ENCODE measurements around the gene KCTD6. TPM values are rescaled to one million over a fixed set of nuclear protein-coding genes. Genes with fewer than 3 reads are reported as not detected.

KCTD6 gene
- total and polyA plus RNA-seq, 2 experiments from 2014 or later: 28.3 to 34.6 TPM

GRCh38 chr3:58536501-58537411 is 44.9 kb downstream of the KCTD6 start, which contains the start of gene ACOX2:
Gene ACOX2 (minus strand): TSS chr3:58537190. CDS start chr3:58535106, 2,084 bp downstream.
- Histone ChIP-seq H3K4me1 (ENCODE audit: insufficient read depth) (no peaks in the 10 kb centered on the region), H3F3A (replicated peaks; ENCODE audit: low read depth) (no peaks in the 10 kb centered on the region), H3K9me2 (ENCODE audit: insufficient read depth) (no peaks in the 10 kb centered on the region), H4K20me1 (replicated peaks; ENCODE audit: insufficient read depth) (no peaks in the 10 kb centered on the region), H3K4me2 (no peak within 1 kb of the TSS), H2AFZ (peak within 1 kb of the TSS; percentile 56; the same call in 1 of the 2 replicates), H3K36me3 (ENCODE audit: insufficient read depth) (no peaks in the 10 kb centered on the region), H3K27ac (ENCODE audit: low read depth) (no peak within 1 kb of the TSS), H3K4me3 (no peak within 1 kb of the TSS), H3K79me2 (replicated peaks; ENCODE audit: insufficient read depth) (no peaks in the 10 kb centered on the region), H3K27me3 (ENCODE audit: insufficient read depth) (no peaks in the 10 kb centered on the region)
- Mint-ChIP-seq H3K27ac (no peak within 1 kb of the TSS), H3K4me3 (no peak within 1 kb of the TSS), H3K27me3 (ENCODE audit: insufficient read depth, low read depth, poor library complexity) (peaks cover 7% of the 10 kb centered on the region), H3K36me3 (ENCODE audit: low read depth) (no peaks in the 10 kb centered on the region), H3K9me3 (no peaks in the 10 kb centered on the region), H3K4me1 (peaks cover 17% of the 10 kb centered on the region)
- TF ChIP-seq ZNF331 (CRISPR knock-in tag; IDR thresholded peaks at IDR 0.05; ENCODE audit: low read depth) (no peak), ETS1 (IDR thresholded peaks at IDR 0.05) (no peak), REST (IDR thresholded peaks at IDR 0.05; ENCODE audit: unreplicated experiment) (no peak), STAT1 (IDR thresholded peaks at IDR 0.05; ENCODE audit: unreplicated experiment) (no peak), EZH2phosphoT487 (IDR thresholded peaks at IDR 0.05; ENCODE audit: unreplicated experiment) (no peak), ZNF462 (CRISPR knock-in tag; IDR thresholded peaks at IDR 0.05) (no peak), ZNF114 (CRISPR knock-in tag; IDR thresholded peaks at IDR 0.05) (no peak), CTCF (conservative IDR thresholded peaks at IDR 0.05; ENCODE audit: low read depth in 2 of 2) (no peak), JUNB (IDR thresholded peaks at IDR 0.05; ENCODE audit: unreplicated experiment) (no peak), POLR2AphosphoS5 (IDR thresholded peaks at IDR 0.05; ENCODE audit: low read depth) (no peak), NANOG (IDR thresholded peaks at IDR 0.05; ENCODE audit: borderline replicate concordance) (no peak), CREB1 (CRISPR knock-in tag; IDR thresholded peaks at IDR 0.05; ENCODE audit: low read depth) (no peak), EZH2 (IDR thresholded peaks at IDR 0.05; ENCODE audit: low read depth, unreplicated experiment) (no peak)
- ATAC-seq (peak; percentile 26; the same call in 2 of the 3 replicates), DNase-seq (ENCODE audit: low spot score) (no peak)
